Psoas muscle (tissue), 8 donors: Measurements from ENCODE around the gene SFMBT1. TPM values are rescaled to one million over a fixed set of nuclear protein-coding genes. Genes with fewer than 3 reads are reported as not detected.

ENCODE experiments used
- ATAC-seq, 4 donors: fragments of 200-7000 bp; cut with Tn5 transposase; one replicate each; pipeline ENCODE4 v1.9.1; 2020; ENCODE audit warnings: moderate library complexity in 3 of 4, mild to moderate bottlenecking in 2 of 4
- DNase-seq, 2 donors: peaks; one replicate each; pipeline ENCODE4 v3.0.0-alpha.2; 2020
- H3K27ac ChIP-seq: fragments of 200-600 bp; one replicate; pipeline ENCODE4 v1.8.0; 2022
- H3K27me3 ChIP-seq, 3 donors: fragments of 200-600 bp in 1 of 3; one replicate each; pipeline versions ENCODE4 v1.6.1 to v1.8.0; 2013 to 2022; ENCODE audit warnings: low read length in 2 of 3, mild to moderate bottlenecking in 2 of 3, moderate library complexity in 1 of 3; ENCODE audit not compliant: insufficient read depth in 3 of 3
- H3K36me3 ChIP-seq, 2 donors: fragments of 200-600 bp in 1 of 2; one replicate each; pipeline versions ENCODE4 v1.6.1 to v1.8.0; 2013 to 2022; ENCODE audit warnings: low read depth in 1 of 2, mild to moderate bottlenecking in 1 of 2, moderate library complexity in 1 of 2; ENCODE audit not compliant: insufficient read depth in 1 of 2
- H3K4me1 ChIP-seq: fragments of 200-600 bp; one replicate; pipeline ENCODE4 v1.8.0; 2022
- H3K4me3 ChIP-seq: fragments of 200-600 bp; one replicate; pipeline ENCODE4 v1.8.0; 2022; ENCODE audit warnings: mild to moderate bottlenecking
- H3K9me3 ChIP-seq: fragments of 200-600 bp; one replicate; pipeline ENCODE4 v1.8.0; 2022
- CTCF ChIP-seq: fragments of 200-600 bp; IDR thresholded peaks from one replicate; pipeline ENCODE4 v1.8.0; 2022; ENCODE audit warnings: antibody characterized with exemption
- whole genome bisulfite sequencing, 3 donors: extraction: QIAGEN DNeasy Blood & Tissue Kit; methylation state at CpG; one replicate each; pipeline versions ENCODE4 v1.1.6 to v1.1.7; 2013; 5-methylcytosine and 5-hydroxymethylcytosine counted together
- intact Hi-C, 2 donors: fragments of 100-400 bp; cut with DNase I; formaldehyde crosslinking; loops; one replicate each; pipeline versions ENCODE4 v1.11.0 to v1.14.2; 2022
- polyA plus RNA-seq, 3 donors: library from polyadenylated mRNA; stranded (reverse); fragments of 200-250 nt; gene quantifications; one replicate each; pipeline ENCODE4 v1.2.3, GENCODE V29; 2013
- total RNA-seq, 4 donors: library from RNA; stranded (reverse); fragmentation: NEBNext Ultra II Directional in 2 of 4; extraction: Animal tissue kit (Norgen Biotek cat#: 25700) in 2 of 4; gene quantifications; one replicate each; pipeline versions ENCODE4 v1.2.1 to v1.2.4, GENCODE V29; 2021 to 2023
- donor health status: healthy with polysubstance abuse.
- donor health status: DM: no; HTN: no; CAD: no; lungs with moderate emphysema.
- donor health status: Bipolar disorder and iron deficiency.
- donor health status: healthy.
- donor health status: DM: yes; HTN: yes; CAD: no.
- donor health status: DM: no; HTN: no; CAD: no.
- donor health status: DM: no; HTN: no; CAD: no.
- donor health status: DM: yes; HTN: yes; CAD: no.

Gene SFMBT1
- total and polyA plus RNA-seq, 7 donors = 6.7 to 25.0 (median 16.3) TPM

- peak overlapping the region; percentile 89 for H3K27ac ChIP-seq
- H3K36me3 ChIP-seq = no peaks in the 10 kb centered on the region
- peaks cover 44% of the 10 kb centered on the region for H3K4me1 ChIP-seq
- no peaks in the 10 kb centered on the region for H3K9me3 ChIP-seq
- TF ChIP-seq CTCF = no peak
- ATAC-seq = peak in 3 of 4 donors; percentile 29 to 61 (median 54)
- WGBS, 3 donors = 53 to 71% (median 53%) methylated on average over 8 of the region's 8 CpGs
- peak overlapping the region; percentile 57 for H3K4me3 ChIP-seq
- H3K27me3 ChIP-seq = no peaks in the 10 kb centered on the region
- intact Hi-C loops = loop anchor here (2.0 to 5.0 kb wide), 2 partner anchors 40 to 50 kb away; no protein-coding TSS in a partner anchor
- no peak for DNase-seq
Observed at GRCh38 chr3:52892625-52893311, 153.1 kb downstream of the SFMBT1 start.

- H3K9me3 ChIP-seq = no peaks in the 10 kb centered on the region
- H3K27me3 ChIP-seq = no peaks in the 10 kb centered on the region
- peaks cover 43% of the 10 kb centered on the region for H3K4me1 ChIP-seq
- 30 to 59% (median 32%) methylated on average over 5 of the region's 5 CpGs for WGBS, 3 donors
- intact Hi-C loops = loop anchor here (2.0 to 5.0 kb wide), 2 partner anchors 40 to 49 kb away; no protein-coding TSS in a partner anchor
- peak overlapping the region; percentile 89 for H3K27ac ChIP-seq
- no peaks in the 10 kb centered on the region for H3K36me3 ChIP-seq
- TF ChIP-seq CTCF = peak; percentile 31
- ATAC-seq = peak in 3 of 4 donors; percentile 31 to 59 (median 46)
- H3K4me3 ChIP-seq = peak overlapping the region; percentile 57
- no peak for DNase-seq
Observed at GRCh38 chr3:52892290-52892624, 153.6 kb downstream of the SFMBT1 start.

- H3K4me3 ChIP-seq = peak overlapping the region; percentile 57
- no peak for TF ChIP-seq CTCF
- intact Hi-C loops = loop anchor here (2.0 to 5.0 kb wide), 2 partner anchors 39 to 49 kb away; no protein-coding TSS in a partner anchor
- WGBS, 3 donors = 54 to 75% (median 56%) methylated on average over 2 of the region's 2 CpGs
- peak in 2 of 4 donors; percentile 11 to 16 for ATAC-seq
- H3K27me3 ChIP-seq = no peaks in the 10 kb centered on the region
- peaks cover 43% of the 10 kb centered on the region for H3K4me1 ChIP-seq
- no peak for DNase-seq
- peak overlapping the region; percentile 89 for H3K27ac ChIP-seq
- H3K9me3 ChIP-seq = no peaks in the 10 kb centered on the region
- no peaks in the 10 kb centered on the region for H3K36me3 ChIP-seq
Observed at GRCh38 chr3:52891615-52892081, 154.2 kb downstream of the SFMBT1 start.

GRCh38 chr3:52891164-52891563, 154.7 kb downstream of the SFMBT1 start:
- no peak overlapping the region for H3K4me3 ChIP-seq
- no peaks in the 10 kb centered on the region for H3K27me3 ChIP-seq
- peak overlapping the region; percentile 89 for H3K27ac ChIP-seq
- H3K9me3 ChIP-seq = no peaks in the 10 kb centered on the region
- WGBS, 3 donors = 79 to 86% (median 84%) methylated on average over 9 of the region's 9 CpGs
- ATAC-seq (no peak), DNase-seq (no peak)
- H3K4me1 ChIP-seq = peaks cover 46% of the 10 kb centered on the region
- H3K36me3 ChIP-seq = no peaks in the 10 kb centered on the region
- TF ChIP-seq CTCF = no peak
- intact Hi-C loops = loop anchor here in 1 of 2 donors (5.0 kb wide), 1 partner anchor 39 kb away; no protein-coding TSS in a partner anchor
